ENCODE results near the gene TMEM132D. TPM values are rescaled to one million over a fixed set of nuclear protein-coding genes. Genes with fewer than 3 reads are reported as not detected.
"Not testable (repeated sequence)": the region's sequence is repeated elsewhere in the genome, so short reads cannot be mapped to it uniquely, and the experiment has no call there.

TMEM132D gene
- total and polyA plus RNA-seq, 7 donors, result 0.01 TPM; not detected in 6

DNA sequence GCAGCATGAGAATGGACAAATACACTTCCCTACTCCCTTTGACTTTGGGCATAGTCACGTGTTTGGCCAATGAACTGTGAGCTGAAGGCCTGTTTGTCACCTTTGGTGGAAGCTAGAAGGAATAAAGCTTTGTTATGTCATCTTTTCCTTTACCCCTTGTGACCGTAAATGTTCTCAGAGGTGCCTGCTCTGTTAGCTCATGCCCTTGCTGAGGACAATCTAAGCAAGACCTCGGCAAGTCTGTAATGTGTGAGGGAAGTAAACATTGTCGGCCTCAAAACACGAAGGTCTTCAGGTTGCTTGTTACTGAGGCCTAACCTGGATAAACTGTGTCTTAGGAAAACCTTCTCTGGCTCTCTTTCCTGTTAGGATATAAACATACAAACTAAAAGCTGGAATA is 354.2 kb downstream of the TMEM132D start:
- no peak for DNase-seq
- TF ChIP-seq, protein P1, sequence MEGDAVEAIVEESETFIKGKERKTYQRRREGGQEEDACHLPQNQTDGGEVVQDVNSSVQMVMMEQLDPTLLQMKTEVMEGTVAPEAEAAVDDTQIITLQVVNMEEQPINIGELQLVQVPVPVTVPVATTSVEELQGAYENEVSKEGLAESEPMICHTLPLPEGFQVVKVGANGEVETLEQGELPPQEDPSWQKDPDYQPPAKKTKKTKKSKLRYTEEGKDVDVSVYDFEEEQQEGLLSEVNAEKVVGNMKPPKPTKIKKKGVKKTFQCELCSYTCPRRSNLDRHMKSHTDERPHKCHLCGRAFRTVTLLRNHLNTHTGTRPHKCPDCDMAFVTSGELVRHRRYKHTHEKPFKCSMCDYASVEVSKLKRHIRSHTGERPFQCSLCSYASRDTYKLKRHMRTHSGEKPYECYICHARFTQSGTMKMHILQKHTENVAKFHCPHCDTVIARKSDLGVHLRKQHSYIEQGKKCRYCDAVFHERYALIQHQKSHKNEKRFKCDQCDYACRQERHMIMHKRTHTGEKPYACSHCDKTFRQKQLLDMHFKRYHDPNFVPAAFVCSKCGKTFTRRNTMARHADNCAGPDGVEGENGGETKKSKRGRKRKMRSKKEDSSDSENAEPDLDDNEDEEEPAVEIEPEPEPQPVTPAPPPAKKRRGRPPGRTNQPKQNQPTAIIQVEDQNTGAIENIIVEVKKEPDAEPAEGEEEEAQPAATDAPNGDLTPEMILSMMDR (IDR thresholded peaks at IDR 0.05), result no peak
- no peak overlapping the region for H3K27ac ChIP-seq
- 83 to 91% (median 88%) methylated on average over 5 of the region's 5 CpGs for WGBS, 3 donors
- intact Hi-C loops (cut with DNase I), result no loop called here
- no peak for ATAC-seq
- no peaks in the 10 kb centered on the region for H3K9me3 ChIP-seq
- no peaks in the 10 kb centered on the region for H3K27me3 ChIP-seq (ENCODE audit: insufficient read depth in 3 of 3, low read length in 2 of 3)
- H3K4me3 ChIP-seq, result no peak overlapping the region
- no peaks in the 10 kb centered on the region for H3K4me1 ChIP-seq
- no peaks in the 10 kb centered on the region for H3K36me3 ChIP-seq (ENCODE audit: insufficient read depth in 1 of 2, low read depth in 1 of 2)

DNA sequence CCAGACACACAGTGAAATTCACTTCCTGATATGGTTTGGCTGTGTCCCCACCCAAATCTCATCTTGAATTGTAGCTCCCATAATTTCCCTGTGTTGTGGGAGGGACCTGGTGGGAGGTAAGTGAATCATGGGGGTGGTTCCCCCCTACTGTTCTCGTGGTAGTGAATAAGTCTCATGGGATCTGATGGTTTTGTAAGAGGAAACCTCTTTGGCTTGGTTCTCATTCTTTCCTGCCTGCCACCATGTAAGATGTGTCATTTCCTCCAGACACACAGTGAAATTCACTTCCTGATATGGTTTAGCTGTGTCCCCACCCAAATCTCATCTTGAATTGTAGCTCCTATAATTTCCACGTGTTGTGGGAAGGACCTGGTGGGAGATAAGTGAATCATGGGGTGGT is 354.8 kb downstream of the TMEM132D start:
- H3K4me1 ChIP-seq; H3K36me3 ChIP-seq (ENCODE audit: insufficient read depth in 1 of 2, low read depth in 1 of 2); intact Hi-C loops (cut with DNase I); H3K4me3 ChIP-seq; H3K27ac ChIP-seq; ATAC-seq; H3K27me3 ChIP-seq (ENCODE audit: insufficient read depth in 3 of 3, low read length in 2 of 3); DNase-seq; H3K9me3 ChIP-seq: not testable (repeated sequence)
- WGBS, 3 donors, result 39 to 66% (median 51%) methylated on average over 2 of the region's 2 CpGs

DNA sequence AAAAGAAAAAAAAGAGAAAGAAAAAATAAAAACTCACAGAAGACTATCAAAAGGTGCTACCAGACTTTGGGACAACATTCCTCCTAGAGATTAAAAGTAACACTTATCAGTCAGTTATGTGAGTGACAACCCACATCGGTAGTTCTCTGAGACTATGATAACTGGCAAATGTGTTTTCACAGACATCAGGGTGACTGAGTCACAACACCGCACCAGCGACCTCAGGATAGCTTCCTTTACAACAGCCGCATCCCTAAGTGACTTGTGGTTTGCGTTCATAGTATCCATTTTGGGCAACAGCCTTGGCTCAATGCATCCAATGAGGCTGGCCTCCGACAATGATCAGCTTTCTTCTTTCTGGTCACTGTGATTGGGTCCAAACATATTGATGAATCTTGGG is 359.1 kb downstream of the TMEM132D start:
- no peak overlapping the region for H3K4me3 ChIP-seq
- H3K36me3 ChIP-seq (ENCODE audit: insufficient read depth in 1 of 2, low read depth in 1 of 2), result no peaks in the 10 kb centered on the region
- H3K27me3 ChIP-seq (ENCODE audit: insufficient read depth in 3 of 3, low read length in 2 of 3), result no peaks in the 10 kb centered on the region
- H3K9me3 ChIP-seq, result no peaks in the 10 kb centered on the region
- WGBS, 3 donors, result 90 to 93% (median 91%) methylated on average over 6 of the region's 6 CpGs
- no peaks in the 10 kb centered on the region for H3K4me1 ChIP-seq
- TF ChIP-seq, protein P1 (IDR thresholded peaks at IDR 0.05), result no peak
- no peak for ATAC-seq
- DNase-seq, result no peak
- H3K27ac ChIP-seq, result no peak overlapping the region
- intact Hi-C loops (cut with DNase I), result no loop called here

DNA sequence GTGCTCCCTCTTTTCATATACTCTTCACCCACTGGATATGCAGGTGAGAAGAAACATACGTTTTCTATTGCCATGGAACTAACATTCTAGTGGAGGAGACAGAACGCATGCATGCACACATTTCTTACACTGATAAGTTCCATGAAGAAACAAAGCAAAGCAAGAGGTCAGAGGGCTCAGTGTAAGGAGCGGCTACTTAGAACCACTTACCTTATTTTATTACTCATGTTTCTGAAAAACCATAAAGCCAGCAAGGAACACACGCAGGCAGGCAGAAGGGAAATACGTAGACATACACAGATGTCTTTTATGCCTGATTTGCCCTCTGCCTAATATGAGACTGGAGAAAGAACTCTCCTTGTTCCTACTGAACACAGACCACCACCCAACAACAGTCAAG is 362.9 kb downstream of the TMEM132D start:
- Histone ChIP-seq H3K4me3 (no peak overlapping the region), H3K9me3 (no peaks in the 10 kb centered on the region), H3K36me3 (ENCODE audit: insufficient read depth in 1 of 2, low read depth in 1 of 2) (no peaks in the 10 kb centered on the region), H3K27ac (no peak overlapping the region), H3K4me1 (no peaks in the 10 kb centered on the region), H3K27me3 (ENCODE audit: insufficient read depth in 3 of 3, low read length in 2 of 3) (no peaks in the 10 kb centered on the region)
- intact Hi-C loops (cut with DNase I), result no loop called here
- TF ChIP-seq, protein P1 (IDR thresholded peaks at IDR 0.05), result no peak
- no peak for DNase-seq
- ATAC-seq, result no peak
- WGBS, 3 donors, result 89 to 91% (median 90%) methylated on average over 5 of the region's 5 CpGs

DNA sequence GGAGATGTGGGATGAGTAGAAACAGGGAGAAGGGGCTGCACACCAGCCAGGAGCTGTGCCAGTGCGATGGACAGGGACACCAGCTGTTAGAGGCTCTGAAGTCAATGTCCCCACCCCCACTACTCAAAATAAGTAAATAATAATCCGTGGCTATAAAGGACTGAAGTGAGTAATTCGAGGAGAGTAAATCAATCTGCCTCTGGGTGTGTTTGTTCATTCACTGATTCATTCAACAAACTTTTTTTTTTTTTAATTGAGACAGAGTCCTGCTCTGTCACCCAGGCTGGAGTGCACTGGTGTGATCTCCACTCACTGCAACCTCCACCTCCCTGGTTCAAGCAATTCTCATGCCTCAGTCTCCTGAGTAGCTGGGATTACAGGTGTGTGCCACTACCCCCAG is 363.6 kb downstream of the TMEM132D start:
- Histone ChIP-seq H3K27me3 (ENCODE audit: insufficient read depth in 3 of 3, low read length in 2 of 3) (no peaks in the 10 kb centered on the region), H3K36me3 (ENCODE audit: insufficient read depth in 1 of 2, low read depth in 1 of 2) (no peaks in the 10 kb centered on the region), H3K9me3 (no peaks in the 10 kb centered on the region), H3K4me1 (no peaks in the 10 kb centered on the region), H3K4me3 (no peak overlapping the region), H3K27ac (no peak overlapping the region)
- TF ChIP-seq, protein P1 (IDR thresholded peaks at IDR 0.05), result no peak
- no peak for DNase-seq
- intact Hi-C loops (cut with DNase I), result no loop called here
- 27 to 30% (median 29%) methylated on average over 3 of the region's 3 CpGs for WGBS, 3 donors
- ATAC-seq, result no peak

DNA sequence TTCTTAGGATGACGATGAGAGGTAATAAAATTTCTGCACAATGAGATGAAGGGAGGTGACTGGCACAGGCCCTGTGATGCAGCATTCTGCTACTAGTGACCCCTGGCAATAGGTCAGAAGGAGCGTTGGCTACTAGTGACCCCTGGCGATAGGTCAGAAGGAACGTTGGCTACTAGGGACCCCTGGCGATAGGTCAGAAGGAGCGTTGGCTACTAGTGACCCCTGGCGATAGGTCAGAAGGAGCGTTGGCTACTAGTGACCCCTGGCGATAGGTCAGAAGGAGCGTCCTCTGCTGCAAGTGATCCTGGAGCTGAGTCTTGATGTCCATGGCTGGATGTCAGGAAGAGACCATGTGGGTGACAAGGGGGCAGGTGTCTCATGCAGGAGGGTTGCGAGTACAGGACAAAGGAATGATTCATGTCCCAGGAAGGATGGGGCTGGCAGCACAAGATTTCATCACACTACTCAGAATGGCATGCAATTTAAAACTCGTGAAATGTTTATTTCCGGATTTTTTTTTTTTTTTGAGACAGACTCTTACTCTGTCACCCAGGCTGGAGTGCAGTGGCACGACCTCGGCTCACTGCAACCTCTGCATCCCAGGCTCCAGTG is 365.0 kb downstream of the TMEM132D start:
- H3K27ac ChIP-seq; DNase-seq; H3K4me1 ChIP-seq; ATAC-seq; H3K9me3 ChIP-seq; H3K4me3 ChIP-seq; H3K27me3 ChIP-seq (ENCODE audit: insufficient read depth in 3 of 3, low read length in 2 of 3); intact Hi-C loops (cut with DNase I); H3K36me3 ChIP-seq (ENCODE audit: insufficient read depth in 1 of 2, low read depth in 1 of 2): not testable (repeated sequence)
- 88 to 90% (median 90%) methylated on average over 15 of the region's 15 CpGs for WGBS, 3 donors

All from psoas muscle (tissue), 8 donors.